Skeletal muscle cell (primary cell): ENCODE results near the gene TRPC4AP.
"Not testable (repeated sequence)": the region's sequence is repeated elsewhere in the genome, so short reads cannot be mapped to it uniquely, and the experiment has no call there.

ENCODE experiments used
- DNase-seq: peaks from one replicate; pipeline ENCODE4 v3.0.0-alpha.2; 2010; ENCODE audit warnings: low read depth
- H3K4me3 ChIP-seq: 2 replicates; pipeline ENCODE4 v1.5.1; 2011; ENCODE audit warnings: low read depth, mild to moderate bottlenecking, control low read depth, low read length, moderate library complexity

Gene TRPC4AP

DNA sequence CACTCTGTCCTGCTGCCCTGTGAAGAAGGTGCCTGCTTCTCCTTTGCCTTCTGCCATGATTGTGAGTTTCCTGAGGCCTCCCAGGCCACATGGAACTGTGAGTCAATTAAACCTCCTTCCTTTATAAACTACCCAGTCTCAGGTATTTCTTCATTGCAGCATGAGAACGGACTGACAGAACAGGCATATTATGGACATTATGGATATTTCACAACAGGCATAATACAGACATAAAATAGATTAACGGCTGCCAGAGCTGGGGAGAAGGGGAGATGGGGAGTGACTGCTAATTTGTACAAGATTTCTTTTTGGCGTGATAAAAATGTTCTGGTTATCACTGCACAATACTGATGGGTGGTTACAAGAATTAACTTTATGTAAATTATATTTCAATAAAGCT, 29.4 kb downstream of the TRPC4AP start:
- no peak overlapping the region for H3K4me3 ChIP-seq
- DNase-seq: no peak

DNA sequence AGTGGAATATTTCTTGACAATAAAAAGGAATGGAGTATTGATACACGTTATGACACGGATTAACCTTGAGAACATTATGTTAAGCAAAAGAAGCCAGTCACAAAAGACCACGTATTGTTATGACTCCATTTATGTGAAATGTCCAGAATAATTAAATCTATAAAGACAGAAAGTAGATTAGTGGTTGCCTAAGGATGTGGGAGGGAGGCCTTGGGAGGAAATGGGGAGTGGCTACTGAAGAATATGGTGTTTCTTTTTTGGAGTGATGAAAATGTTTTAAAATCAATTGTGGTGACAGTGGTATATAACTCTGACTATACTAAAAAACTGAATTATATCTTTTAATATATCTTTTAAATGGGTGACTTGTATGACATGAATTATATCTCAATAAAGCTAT, 30.1 kb downstream of the TRPC4AP start:
- no peak for DNase-seq
- H3K4me3 ChIP-seq: no peak overlapping the region

DNA sequence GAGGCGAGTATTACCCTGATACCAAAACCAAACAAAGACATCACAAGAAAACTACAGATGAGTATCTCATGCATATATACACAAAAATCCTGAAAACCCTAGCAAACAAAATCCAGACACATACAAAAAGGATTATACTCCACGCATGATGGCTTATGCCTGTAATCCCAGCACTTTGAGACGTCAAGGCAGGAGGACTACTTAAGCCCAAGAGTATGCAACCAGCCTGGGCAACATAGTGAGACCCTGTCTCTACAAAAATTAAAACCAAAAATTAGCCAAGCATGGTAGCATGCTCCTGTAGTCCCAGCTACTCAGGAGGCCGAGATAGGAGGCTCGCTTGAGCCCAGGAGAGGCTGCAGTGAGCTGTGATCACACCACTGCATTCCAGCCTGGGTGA, 32.4 kb downstream of the TRPC4AP start:
- H3K4me3 ChIP-seq: no peak overlapping the region
- DNase-seq: no peak

DNA sequence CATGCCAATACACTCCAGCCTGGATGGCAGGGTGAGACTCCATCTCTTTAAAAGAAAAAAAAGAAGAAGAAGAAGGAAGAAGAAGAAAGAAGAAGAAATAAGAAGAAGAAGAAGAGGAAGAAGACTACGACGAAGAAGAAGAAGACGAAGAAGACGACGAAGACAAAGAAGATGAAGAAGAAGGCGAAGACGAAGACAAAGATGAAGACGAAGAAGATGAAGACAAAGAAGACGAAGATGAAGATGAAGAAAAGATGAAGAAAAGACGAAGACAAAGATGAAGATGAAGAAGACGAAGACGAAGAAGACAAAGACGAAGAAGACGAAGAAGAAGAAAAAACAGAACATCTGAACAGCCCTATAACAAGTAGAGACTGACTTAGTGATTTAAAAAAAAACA, 33.0 kb downstream of the TRPC4AP start:
- no peak overlapping the region for H3K4me3 ChIP-seq
- no peak for DNase-seq

DNA sequence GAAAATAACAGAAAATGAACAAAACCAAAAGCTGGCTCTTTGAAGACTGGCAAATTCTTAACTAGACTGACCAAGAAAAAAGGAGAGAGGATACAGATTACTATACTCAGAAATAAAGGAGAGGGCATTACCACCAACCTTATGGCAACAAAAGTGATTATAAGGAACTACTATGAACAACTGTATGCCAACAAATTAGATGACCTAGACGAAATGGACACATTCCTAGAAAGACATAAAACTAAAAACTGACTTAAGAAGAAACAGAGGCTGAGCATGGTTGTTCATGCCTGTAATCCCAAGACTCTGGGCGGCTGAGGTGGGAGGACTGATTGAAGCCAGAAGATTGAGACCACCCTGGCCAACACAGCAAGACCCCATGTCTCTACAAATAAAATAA, 33.5 kb downstream of the TRPC4AP start:
- DNase-seq: no peak
- no peak overlapping the region for H3K4me3 ChIP-seq

DNA sequence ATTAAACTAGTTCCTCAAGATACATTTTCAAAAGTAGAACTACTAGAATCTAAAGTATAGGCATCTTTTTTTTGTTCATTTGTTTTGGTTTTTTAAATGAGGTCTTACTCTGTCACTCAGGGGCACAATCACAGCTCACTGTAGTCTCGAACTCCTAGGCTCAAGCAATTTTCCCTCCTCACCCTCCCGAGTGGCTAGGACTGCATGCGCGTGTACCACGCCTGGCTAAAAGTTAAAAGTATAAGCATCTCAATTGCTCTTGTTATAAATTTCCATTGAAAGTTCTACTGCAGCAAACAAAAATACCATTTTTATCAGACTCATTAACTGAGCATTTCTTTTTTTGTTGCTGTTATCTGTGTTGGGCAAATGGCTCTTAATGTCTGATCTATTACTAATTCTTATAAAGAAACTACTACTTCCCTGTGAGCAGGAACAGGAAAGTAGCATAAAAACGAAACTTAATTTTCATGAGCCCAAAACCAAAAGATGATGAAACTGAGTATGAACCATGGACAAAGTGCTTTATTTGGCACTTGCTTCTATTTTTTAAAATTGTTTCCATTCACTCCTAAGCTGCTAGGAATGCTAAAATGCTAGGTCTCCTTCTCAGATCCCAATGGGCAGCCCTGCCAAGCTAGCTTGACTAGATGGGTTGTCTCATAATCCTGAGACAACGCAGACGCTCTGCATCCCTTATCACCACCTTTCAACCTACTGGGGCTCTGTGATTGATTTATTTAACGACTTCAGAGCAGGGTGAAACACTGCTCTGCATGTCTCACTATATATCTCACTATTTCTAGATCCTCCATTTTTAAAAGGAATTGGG, 36.9 kb downstream of the TRPC4AP start:
- no peak overlapping the region for H3K4me3 ChIP-seq
- no peak for DNase-seq

DNA sequence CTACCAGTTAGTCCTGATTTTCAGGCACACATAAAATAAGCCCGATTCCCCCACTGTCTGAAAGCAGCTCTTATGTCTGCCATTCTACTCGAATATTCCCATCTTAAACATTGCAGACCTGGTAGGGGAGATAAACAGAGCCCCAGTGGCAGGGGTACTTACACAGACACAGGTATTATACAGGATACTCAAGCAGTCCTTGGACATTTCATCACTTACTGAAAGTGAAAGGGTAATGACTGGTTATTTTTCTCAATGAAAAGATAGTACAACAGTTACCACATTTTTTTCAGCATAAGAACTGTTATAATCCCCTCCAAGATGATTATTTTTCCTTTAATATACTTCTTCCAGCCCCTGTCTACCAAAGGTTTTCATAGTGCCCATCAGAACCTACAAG, 37.8 kb downstream of the TRPC4AP start:
- H3K4me3 ChIP-seq: no peak overlapping the region
- DNase-seq: no peak

DNA sequence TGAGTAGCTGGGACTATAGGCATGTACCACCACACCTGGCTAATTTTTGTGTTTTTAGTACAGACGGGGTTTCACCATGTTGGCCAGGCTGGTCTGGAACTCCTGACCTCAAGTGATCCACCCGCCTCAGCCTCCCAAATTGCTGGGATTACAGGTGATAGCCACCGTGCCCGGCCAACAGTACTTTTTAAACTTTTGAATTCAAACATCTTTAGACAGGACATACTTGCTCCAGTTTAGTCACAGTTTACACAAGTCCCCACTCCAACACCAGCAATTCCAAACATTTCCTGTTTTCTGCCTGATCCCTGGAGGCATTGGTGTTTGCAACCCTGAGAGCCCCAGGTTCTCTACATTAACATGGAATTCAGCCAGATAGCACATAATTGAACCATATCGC, 40.0 kb downstream of the TRPC4AP start:
- not testable (repeated sequence) for DNase-seq, H3K4me3 ChIP-seq

DNA sequence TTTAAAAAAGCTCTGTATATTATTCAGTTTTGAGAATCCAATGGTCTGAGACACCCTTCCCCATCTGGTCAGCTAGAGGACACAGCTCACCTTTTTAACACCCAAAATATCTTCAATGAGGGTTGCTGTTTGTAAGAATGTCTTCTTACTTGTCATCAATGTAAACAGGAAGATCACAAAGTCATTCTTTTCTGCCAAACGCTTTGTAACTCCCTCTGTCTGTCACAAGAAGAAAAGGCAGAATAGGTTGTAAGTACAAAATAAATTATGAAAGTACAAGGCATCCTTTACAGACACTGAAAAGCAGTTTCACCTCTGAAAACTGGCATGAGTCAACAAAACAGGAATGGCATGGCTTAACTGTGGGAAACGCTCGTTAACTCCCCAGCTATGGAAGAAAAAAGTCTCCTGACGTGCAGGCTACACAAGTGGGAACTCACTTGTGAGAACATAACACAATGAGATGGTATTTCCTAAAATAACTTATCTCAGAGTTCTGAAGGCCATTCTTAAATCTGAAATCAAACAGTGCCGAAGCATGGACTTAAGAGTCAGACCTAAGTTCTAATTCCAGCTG, 42.7 kb downstream of the TRPC4AP start:
- DNase-seq: no peak
- H3K4me3 ChIP-seq: no peak overlapping the region

DNA sequence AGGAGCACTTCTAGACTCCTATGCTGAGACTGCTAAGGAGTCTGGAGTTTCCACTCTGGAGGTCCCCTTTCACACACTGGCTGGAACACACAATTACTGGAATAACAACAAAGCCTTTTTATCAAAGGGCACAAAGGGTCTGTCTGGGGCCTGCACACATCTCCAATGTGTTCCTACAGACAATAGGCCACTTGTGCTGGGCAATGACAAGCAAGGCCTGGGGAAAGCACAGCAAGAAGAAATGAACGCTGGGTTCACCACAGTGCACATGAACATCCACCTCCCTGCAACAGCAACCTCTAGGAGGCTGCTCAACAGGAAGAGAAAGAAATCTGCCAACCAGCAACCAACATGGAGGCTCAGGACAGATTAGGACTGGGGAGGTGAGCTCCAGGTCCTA, 43.9 kb downstream of the TRPC4AP start:
- no peak overlapping the region for H3K4me3 ChIP-seq
- no peak for DNase-seq

DNA sequence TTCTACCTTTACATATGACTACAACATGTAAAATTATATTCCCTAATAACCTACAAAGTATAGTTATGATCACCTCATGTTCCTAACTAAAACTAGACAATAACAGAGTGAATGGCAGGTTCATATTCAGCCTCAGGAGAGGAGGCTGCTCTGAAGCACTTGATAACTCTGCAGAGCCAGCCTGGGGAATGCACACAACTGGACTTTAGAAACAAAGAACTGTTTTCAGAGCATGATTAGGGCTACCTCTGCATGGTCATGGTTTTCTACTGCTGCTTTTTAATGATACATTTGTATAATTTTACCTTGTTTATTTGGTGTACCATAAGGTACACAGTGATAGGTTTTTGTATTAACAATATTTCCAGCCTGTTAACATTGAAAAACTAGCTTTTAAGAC, 50.3 kb downstream of the TRPC4AP start:
- H3K4me3 ChIP-seq: no peak overlapping the region
- DNase-seq: no peak

DNA sequence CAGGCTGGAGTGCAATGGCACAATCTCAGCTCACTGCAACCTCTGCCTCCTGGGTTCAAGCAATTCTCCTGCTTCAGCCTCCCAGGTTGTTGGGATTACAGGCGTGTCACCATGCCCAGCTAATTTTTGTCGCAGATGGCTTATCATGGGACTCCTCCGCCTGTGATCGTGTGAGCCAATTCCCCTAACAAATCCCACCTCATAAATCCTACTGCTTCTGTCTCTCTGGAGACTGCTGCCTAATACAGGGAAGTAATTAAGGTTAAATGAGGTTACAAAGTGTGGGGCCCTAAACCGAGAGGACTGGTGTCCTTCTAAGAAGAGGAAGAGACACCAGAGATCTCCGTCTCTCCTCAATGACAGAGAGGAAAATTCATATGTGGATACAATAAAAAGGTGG, 52.0 kb downstream of the TRPC4AP start:
- DNase-seq: no peak
- no peak overlapping the region for H3K4me3 ChIP-seq

DNA sequence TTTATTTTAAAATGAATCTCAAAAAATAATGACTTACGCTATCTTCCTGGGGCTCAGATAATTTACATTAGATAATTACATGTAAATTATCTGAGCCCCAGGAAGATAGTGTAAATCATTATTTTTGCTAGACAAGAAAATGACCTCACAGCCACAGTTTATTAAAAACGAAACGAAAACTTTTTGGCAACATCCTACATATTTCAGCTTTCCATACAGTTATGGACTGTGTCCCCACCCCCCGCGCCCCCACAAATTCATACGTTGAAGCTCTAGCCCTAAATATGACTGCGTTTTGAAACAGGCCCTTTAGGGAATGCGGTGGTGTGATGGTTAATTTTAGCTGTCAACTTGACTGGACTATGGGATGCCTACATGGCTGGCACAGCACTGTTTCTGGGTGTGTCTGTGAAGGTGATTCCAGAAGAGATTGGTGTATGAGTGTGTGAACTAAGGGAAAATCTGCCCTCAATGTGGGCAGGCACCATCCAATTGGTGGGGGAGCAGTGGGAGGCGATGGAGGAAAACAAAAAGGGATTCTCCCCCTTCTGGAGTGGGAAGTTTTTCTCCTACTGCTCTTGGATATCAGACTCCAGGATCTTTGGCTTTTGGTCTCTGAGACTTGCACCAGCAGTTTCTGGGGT, 52.6 kb downstream of the TRPC4AP start:
- H3K4me3 ChIP-seq: no peak overlapping the region
- no peak for DNase-seq

DNA sequence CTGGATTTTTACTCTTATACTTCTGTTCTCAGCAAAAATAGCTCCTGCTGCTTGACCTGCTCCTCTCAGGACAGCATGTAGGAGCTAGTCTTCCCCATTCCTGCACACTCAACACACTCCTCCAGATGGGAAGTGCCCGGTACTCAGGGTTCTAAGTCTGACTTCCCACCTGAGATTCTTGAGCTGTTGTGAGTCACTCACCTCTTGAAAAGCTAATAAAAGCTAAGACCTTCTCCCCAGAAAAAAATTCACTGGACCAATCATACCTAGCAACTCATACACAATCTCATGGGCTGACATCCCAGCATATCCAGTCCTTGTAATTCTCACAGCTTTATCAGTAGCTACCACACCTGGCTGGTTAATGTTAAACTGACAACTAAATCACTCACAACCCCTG, 53.5 kb downstream of the TRPC4AP start:
- no peak overlapping the region for H3K4me3 ChIP-seq
- no peak for DNase-seq

DNA sequence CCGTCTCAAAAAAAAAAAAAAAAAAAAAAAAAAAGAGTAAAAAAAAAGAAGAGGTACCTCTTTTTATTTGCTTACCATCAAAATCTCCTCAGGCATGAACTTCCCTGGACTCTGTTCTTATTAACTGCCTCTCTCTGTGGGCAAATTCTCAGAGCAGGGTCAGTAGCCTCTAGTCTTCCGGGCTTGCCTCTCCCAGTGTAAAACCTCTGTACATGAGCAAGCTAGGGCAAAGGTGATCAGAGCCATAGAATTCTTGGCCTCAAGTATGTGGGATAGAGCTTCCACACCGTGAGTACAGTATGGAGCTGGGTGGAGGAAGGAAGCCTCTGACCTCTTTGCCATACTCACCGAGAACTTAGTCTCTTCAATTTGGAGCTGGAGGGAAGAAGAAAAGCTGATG, 58.5 kb downstream of the TRPC4AP start:
- H3K4me3 ChIP-seq: no peak overlapping the region
- no peak for DNase-seq

DNA sequence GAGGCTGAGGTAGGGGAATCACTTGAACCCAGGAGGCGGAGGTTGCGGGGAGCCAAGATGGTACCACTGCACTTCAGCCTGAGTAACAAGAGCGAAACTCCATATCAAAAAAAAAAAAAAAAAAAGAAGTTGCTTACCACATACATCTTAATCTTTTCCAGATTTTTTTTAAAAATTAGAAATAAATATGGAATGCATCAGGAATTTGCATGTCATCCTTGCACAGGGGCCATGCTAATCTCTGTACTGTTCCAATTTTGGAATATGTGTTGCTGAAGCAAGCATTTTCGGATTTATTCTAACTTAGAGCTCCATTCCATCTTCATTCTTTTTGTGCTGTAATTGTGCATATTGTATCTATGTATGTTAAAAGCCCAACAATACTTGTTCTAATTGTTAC, 62.5 kb downstream of the TRPC4AP start:
- no peak for DNase-seq

DNA sequence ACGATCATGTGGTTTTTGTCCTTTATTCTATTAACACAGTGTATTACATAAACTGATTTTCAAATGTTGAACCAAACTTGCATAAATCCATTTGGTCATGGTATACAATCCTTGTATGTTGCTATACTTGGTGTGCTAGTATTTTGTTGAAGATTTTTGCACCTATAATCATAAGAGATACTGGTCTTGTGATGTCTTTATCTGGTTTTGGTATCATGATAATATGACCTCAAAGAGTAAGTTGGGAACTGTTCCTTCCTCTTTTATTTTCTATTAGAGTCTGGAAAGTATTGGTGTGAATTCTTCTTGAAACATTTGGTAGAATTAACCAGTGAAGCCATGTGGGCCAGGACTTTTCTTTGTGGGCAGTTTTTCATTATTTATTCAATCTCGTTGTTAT, 65.3 kb downstream of the TRPC4AP start:
- H3K4me3 ChIP-seq: no peak overlapping the region
- DNase-seq: no peak

More for the DNA sequence above, 62.5 kb downstream of the TRPC4AP start:
- H3K4me3 ChIP-seq: no peak overlapping the region

DNA sequence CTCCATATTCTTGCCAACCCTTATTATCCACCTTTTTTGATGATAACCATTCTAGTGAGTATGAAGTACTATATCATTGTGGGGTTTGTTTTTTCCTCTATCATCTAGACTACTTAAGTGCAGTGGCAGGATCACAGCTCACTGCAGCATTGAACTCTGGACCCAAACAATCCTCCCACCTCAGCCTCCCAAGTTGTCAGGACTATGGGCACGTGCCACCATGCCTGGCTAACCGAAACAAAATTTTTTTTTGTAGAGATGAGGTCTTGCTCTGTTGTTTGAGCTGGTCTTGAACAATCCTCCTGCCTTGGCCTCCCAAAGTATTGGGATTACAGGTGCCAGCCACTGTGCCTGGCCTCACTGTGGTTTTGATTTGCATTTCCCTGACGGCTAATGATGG, 67.5 kb downstream of the TRPC4AP start:
- no peak for DNase-seq
- no peak overlapping the region for H3K4me3 ChIP-seq

DNA sequence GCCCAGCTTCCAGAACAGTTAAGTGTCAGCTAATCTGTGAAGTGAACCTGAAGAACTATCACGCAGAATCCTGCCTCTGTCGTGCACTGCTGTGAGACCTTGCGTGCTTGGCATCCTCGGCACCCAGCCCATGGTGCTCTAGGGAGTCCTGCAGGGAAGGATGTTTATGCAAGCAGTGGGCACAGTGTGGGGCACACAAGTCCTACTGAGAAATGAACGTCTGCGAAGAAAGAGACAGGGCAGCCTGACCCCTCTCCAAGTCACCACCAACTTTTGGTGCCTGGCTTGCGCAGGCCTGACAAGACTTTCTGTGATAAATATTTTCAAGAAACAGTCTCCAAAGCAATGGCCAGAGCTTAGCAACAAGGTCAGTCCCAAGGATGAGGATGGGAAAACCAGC, 69.0 kb downstream of the TRPC4AP start:
- no peak overlapping the region for H3K4me3 ChIP-seq
- no peak for DNase-seq

DNA sequence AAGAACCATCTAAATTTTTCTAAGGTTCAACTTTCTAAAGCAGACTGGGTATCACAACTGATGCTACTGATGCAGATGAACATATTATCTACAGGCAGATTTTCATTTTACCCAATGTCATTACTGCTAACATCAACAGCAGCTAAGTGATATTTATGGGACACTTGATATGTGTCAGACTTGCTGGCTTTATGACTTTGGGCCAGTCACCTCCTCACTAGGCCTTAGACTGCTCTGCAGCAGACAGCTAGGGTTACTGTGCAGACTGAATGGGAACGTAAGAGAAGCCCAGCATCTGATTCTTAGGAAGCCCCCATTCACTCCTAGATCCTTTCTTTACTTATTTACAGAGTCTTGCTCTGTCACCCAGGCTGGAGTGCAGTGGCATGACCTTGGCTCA, 70.8 kb downstream of the TRPC4AP start:
- no peak overlapping the region for H3K4me3 ChIP-seq
- DNase-seq: no peak

DNA sequence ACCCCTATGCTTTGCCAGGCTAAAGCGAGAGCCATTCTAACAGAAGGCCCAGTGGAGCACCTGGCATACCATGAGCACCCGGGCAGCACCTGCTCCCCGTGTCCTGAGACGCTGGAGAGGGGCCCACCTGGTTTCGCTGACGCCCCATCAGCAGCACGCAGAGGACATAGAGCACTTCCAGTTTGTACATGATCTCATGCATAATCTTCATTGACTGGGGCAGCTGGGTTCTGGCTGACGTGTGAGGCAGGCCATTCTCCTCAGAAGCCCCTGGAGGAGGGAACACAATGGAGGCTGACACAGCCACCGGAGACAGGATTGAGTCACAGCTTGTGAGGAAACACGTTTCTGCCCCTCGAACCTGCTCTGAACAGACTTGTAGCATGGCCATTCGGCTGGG, 71.5 kb downstream of the TRPC4AP start:
- no peak for DNase-seq
- H3K4me3 ChIP-seq: no peak overlapping the region
